ENCODE measurements around the gene GOLIM4. TPM values are rescaled to one million over a fixed set of nuclear protein-coding genes. Genes with fewer than 3 reads are reported as not detected.

Gene GOLIM4
- polyA plus RNA-seq, 1 of the 3 experiments (the other 2 are of a cell fraction), result 42.3 TPM

DNA sequence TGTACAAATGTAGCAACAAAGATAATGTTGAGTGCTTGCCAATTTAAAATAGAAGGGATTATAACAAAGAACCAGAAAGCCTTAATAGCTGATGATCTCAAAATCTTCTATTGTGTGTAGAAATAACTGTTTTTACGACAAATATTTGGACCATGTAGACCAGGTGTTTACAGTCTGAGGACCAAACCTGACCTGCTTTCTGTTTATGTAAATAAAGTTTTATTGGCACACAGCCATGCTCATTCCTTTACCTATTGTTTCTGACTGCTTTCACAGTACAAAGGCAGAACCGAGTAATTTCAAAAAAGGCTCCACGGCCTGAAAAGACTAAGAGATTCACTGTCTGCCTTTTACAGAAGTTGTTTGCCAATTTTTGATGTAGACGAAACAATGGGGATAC lies 91.8 kb downstream of the GOLIM4 start:
- 90% methylated on average over 4 of the region's 4 CpGs for WGBS (ENCODE audit: low lambda C conversion rate)
- Histone ChIP-seq H3K9me2 (no peaks in the 10 kb centered on the region), H3K9ac (no peak overlapping the region), H4K20me1 (ENCODE audit: insufficient read depth) (no peaks in the 10 kb centered on the region), H3K9me3 (0 out of 2 replicates have a peak, but pooled peaks cover 2% of the 10 kb centered on the region), H3K79me2 (ENCODE audit: insufficient read depth) (no peaks in the 10 kb centered on the region), H3K4me3 (ENCODE audit: low read depth in 2 of 2, low read length in 1 of 2) (no peak overlapping the region), H3K27me3 (ENCODE audit: insufficient read depth) (no peaks in the 10 kb centered on the region), H3K4me1 (ENCODE audit: control insufficient read depth in 1 of 2, insufficient read depth in 2 of 2, low read depth in 1 of 2, low read length in 1 of 2) (no peaks in the 10 kb centered on the region), H3K27ac (ENCODE audit: low read depth in 2 of 2, low read length in 1 of 2) (no peak overlapping the region), H3F3A (replicated peaks; ENCODE audit: insufficient read depth) (no peaks in the 10 kb centered on the region), H2AFZ (ENCODE audit: low read depth) (no peak overlapping the region), H3K36me3 (replicated peaks in 1 of 2; ENCODE audit: control insufficient read depth in 1 of 2, insufficient read depth in 2 of 2, low read length in 1 of 2) (peaks cover 4 to 9% of the 10 kb centered on the region in 2 experiments), H3K4me2 (no peak overlapping the region)
- ChIA-PET POLR2A (no interaction called here), CTCF (interaction anchor here (1.8 kb wide), 1 partner anchor 37 kb away, joined by 7 read pairs; no protein-coding TSS in a partner anchor)
- no peak for DNase-seq
- TF ChIP-seq FOXM1 (IDR thresholded peaks at IDR 0.05; ENCODE audit: low read depth) (no peak), RXRA (IDR thresholded peaks at IDR 0.05; ENCODE audit: borderline replicate concordance, low read depth) (no peak), NFIC (IDR thresholded peaks at IDR 0.05; ENCODE audit: borderline replicate concordance) (no peak), FOXJ3 (CRISPR knock-in tag; IDR thresholded peaks at IDR 0.05) (no peak), GATA2 (CRISPR knock-in tag; IDR thresholded peaks at IDR 0.05) (no peak), NRF1 (IDR thresholded peaks at IDR 0.05; ENCODE audit: low read depth, low read length) (no peak), MAX (IDR thresholded peaks at IDR 0.05; ENCODE audit: low read depth) (no peak), TCF12 (IDR thresholded peaks at IDR 0.05) (no peak), JUND (IDR thresholded peaks at IDR 0.05) (no peak), EP300 (IDR thresholded peaks at IDR 0.05; ENCODE audit: borderline replicate concordance in 1 of 2, low read depth in 1 of 2, low read length in 1 of 2) (no peak)
- TF ChIP-seq, protein P1, sequence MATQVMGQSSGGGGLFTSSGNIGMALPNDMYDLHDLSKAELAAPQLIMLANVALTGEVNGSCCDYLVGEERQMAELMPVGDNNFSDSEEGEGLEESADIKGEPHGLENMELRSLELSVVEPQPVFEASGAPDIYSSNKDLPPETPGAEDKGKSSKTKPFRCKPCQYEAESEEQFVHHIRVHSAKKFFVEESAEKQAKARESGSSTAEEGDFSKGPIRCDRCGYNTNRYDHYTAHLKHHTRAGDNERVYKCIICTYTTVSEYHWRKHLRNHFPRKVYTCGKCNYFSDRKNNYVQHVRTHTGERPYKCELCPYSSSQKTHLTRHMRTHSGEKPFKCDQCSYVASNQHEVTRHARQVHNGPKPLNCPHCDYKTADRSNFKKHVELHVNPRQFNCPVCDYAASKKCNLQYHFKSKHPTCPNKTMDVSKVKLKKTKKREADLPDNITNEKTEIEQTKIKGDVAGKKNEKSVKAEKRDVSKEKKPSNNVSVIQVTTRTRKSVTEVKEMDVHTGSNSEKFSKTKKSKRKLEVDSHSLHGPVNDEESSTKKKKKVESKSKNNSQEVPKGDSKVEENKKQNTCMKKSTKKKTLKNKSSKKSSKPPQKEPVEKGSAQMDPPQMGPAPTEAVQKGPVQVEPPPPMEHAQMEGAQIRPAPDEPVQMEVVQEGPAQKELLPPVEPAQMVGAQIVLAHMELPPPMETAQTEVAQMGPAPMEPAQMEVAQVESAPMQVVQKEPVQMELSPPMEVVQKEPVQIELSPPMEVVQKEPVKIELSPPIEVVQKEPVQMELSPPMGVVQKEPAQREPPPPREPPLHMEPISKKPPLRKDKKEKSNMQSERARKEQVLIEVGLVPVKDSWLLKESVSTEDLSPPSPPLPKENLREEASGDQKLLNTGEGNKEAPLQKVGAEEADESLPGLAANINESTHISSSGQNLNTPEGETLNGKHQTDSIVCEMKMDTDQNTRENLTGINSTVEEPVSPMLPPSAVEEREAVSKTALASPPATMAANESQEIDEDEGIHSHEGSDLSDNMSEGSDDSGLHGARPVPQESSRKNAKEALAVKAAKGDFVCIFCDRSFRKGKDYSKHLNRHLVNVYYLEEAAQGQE (IDR thresholded peaks at IDR 0.05; ENCODE audit: low read depth, low read length), result no peak

GRCh38 chr3:168002786-168003368 lies 92.8 kb downstream of the GOLIM4 start:
- DNase-seq, result no peak
- no peak for TF ChIP-seq GABPA (IDR thresholded peaks at IDR 0.05; ENCODE audit: low read depth)
- peak; percentile 29; the same call in 1 of the 2 replicates for TF ChIP-seq FOSL2 (IDR thresholded peaks at IDR 0.05; ENCODE audit: borderline replicate concordance, low read depth)
- TF ChIP-seq YY1 (IDR thresholded peaks at IDR 0.05; ENCODE audit: low read depth), result no peak
- TF ChIP-seq ZBTB33 (IDR thresholded peaks at IDR 0.05; ENCODE audit: borderline replicate concordance, low read depth), result no peak
- TF ChIP-seq NFIC (IDR thresholded peaks at IDR 0.05; ENCODE audit: borderline replicate concordance), result peak; percentile 20; the same call in 1 of the 2 replicates
- TF ChIP-seq TAF1 (IDR thresholded peaks at IDR 0.05; ENCODE audit: borderline replicate concordance, low read depth, low read length), result no peak
- TF ChIP-seq RCOR1 (IDR thresholded peaks at IDR 0.05; ENCODE audit: low read length), result no peak
- no peak for TF ChIP-seq EP300 (IDR thresholded peaks at IDR 0.05; ENCODE audit: borderline replicate concordance in 1 of 2, low read depth in 1 of 2, low read length in 1 of 2)
- TF ChIP-seq FOXM1 (IDR thresholded peaks at IDR 0.05; ENCODE audit: low read depth), result no peak
- TF ChIP-seq RXRA (IDR thresholded peaks at IDR 0.05; ENCODE audit: borderline replicate concordance, low read depth), result no peak
- no peak for TF ChIP-seq NRF1 (IDR thresholded peaks at IDR 0.05; ENCODE audit: low read depth, low read length)
- no peak for TF ChIP-seq SMC3 (IDR thresholded peaks at IDR 0.05; ENCODE audit: low read depth, low read length)
- TF ChIP-seq TCF12 (IDR thresholded peaks at IDR 0.05), result 0 out of 2 replicates have a peak, but pooled peaks have one; percentile 8
- TF ChIP-seq MEF2A (IDR thresholded peaks at IDR 0.05; ENCODE audit: borderline replicate concordance, low read depth), result no peak
- TF ChIP-seq MXI1 (IDR thresholded peaks at IDR 0.05; ENCODE audit: low read depth, low read length), result no peak
- TF ChIP-seq CHD2 (IDR thresholded peaks at IDR 0.05; ENCODE audit: low read length, partially characterized antibody), result no peak

More at GRCh38 chr3:168002786-168003368, 92.8 kb downstream of the GOLIM4 start:
- ChIA-PET POLR2A (no interaction called here), CTCF (interaction anchor here (0.7 to 1.8 kb wide), 2 partner anchors 38 to 44 kb away, joined by 4 to 7 read pairs; no protein-coding TSS in a partner anchor)
- no peaks in the 10 kb centered on the region for H3F3A ChIP-seq (replicated peaks; ENCODE audit: insufficient read depth)
- WGBS (ENCODE audit: low lambda C conversion rate), result 0% methylated on average over 1 of the region's 1 CpG
- H3K9me3 ChIP-seq, result 0 out of 2 replicates have a peak, but pooled peaks cover 2% of the 10 kb centered on the region
- no peaks in the 10 kb centered on the region for H3K36me3 ChIP-seq (replicated peaks in 1 of 2; ENCODE audit: control insufficient read depth in 1 of 2, insufficient read depth in 2 of 2, low read length in 1 of 2)
- H3K4me1 ChIP-seq (ENCODE audit: control insufficient read depth in 1 of 2, insufficient read depth in 2 of 2, low read depth in 1 of 2, low read length in 1 of 2), result no peaks in the 10 kb centered on the region
- H3K27me3 ChIP-seq (ENCODE audit: insufficient read depth), result no peaks in the 10 kb centered on the region; the same call in 1 of the 2 replicates
- H3K4me3 ChIP-seq (ENCODE audit: low read depth in 2 of 2, low read length in 1 of 2), result no peak overlapping the region
- H3K9ac ChIP-seq, result no peak overlapping the region
- no peaks in the 10 kb centered on the region for H3K79me2 ChIP-seq (ENCODE audit: insufficient read depth)
- H4K20me1 ChIP-seq (ENCODE audit: insufficient read depth), result no peaks in the 10 kb centered on the region
- H3K4me2 ChIP-seq, result no peak overlapping the region
- no peak overlapping the region for H2AFZ ChIP-seq (ENCODE audit: low read depth)
- H3K9me2 ChIP-seq, result no peaks in the 10 kb centered on the region
- no peak overlapping the region for H3K27ac ChIP-seq (ENCODE audit: low read depth in 2 of 2, low read length in 1 of 2)
